Stimulated activated CD4-positive, alpha-beta T cell treated with anti-CD3 and anti-CD28 coated beads, Interleukin-4, amount 100 ng/mL, for 4 hours (primary cell): ENCODE measurements around the gene MPND.

Experiments
- DNase-seq, 2 experiments: peaks; one replicate each; pipeline ENCODE4 v3.0.0-alpha.2; 2020

MPND gene, protein sequence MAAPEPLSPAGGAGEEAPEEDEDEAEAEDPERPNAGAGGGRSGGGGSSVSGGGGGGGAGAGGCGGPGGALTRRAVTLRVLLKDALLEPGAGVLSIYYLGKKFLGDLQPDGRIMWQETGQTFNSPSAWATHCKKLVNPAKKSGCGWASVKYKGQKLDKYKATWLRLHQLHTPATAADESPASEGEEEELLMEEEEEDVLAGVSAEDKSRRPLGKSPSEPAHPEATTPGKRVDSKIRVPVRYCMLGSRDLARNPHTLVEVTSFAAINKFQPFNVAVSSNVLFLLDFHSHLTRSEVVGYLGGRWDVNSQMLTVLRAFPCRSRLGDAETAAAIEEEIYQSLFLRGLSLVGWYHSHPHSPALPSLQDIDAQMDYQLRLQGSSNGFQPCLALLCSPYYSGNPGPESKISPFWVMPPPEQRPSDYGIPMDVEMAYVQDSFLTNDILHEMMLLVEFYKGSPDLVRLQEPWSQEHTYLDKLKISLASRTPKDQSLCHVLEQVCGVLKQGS

GRCh38 chr19:4343370-4344307, at the start of gene MPND:
TSS of gene MPND (plus strand) at chr19:4343562. CDS start at chr19:4343594, 32 bp downstream.
- DNase-seq, result peak; percentile 89 to 96

GRCh38 chr19:4294389-4294788, 49.0 kb upstream of the MPND start:
- DNase-seq, result no peak

DNA sequence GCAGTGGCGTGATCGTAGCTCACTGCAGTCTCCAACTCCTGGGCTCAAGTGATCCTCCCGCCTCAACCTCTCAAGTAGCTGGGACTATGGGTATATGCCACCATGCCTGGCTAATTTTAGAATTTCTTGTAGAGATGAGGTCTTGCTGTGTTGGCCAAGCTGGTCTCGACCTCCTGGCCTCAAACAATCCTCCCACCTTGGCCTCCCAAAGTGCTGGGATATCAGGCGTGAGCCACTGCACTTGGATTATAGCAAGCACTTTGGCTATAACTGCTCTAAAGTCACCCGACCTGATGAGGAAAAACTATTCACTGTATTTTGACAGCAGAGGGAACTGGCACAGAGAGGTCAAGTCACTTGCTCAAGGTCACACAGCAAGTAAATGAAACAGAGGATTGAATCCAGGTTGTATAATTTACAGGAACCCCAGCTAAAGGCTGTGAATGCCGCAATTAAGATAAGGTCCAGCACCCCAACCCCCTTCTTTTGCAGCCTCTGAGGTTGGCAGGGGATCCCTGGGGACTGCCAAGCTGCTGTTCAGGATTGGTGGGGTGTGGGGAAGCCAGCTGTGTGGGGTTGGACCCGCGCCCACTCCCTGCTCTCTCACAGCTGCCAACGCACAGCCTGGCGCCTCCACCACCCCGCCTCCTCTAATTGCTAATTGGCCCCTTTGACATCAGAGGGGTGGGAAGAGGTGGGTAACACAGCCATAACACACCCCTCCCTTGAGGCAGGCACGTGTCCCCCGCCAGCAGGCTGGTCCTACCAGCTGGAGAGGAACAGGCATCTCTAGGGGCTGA, 47.2 kb upstream of the MPND start:
- DNase-seq, result no peak

DNA sequence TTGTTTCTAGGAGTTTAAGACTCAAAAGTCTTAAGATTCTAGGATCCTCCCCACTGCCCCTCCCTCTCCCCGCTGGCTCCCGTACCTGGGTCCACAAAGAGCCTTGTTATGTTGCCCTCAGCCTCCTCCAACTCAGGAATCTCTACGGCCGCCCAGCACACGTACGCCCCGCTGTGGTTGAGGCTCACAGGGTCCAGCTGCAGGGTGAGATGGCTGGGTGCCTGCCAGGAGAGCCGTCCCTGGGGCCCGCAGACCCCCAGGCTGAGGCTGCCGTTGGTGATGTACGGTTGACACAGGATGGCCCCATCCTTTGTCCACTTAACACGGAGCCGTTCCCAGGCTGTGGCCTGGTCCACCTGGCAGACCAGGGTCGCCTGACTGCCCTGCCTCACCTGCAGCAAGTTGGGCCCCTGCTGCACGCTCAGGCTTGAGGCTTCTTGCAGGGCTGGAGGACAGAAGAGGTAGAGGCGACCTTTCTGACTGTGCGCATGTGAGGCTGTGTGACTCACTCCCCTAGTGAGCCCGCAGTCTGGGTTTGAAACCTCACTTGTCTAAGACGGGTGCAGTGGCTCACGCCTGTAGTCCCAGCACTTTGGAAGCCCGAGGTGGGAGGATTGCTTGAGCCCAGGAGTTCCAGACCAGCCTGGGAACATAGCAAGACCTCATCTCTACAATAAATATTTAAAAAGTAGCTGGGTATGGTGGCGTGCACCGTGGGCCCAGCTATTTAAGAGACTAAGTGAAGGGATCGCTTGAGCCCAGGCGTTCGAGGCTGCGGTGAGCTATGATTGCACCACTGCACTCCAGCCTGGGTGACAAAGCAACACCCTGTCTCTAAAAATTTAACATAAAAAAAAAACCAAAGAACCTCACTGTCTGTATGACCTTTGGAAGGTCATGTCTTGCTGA, 45.2 kb upstream of the MPND start:
- DNase-seq, result peak in 1 of 2 experiments; percentile 13

DNA sequence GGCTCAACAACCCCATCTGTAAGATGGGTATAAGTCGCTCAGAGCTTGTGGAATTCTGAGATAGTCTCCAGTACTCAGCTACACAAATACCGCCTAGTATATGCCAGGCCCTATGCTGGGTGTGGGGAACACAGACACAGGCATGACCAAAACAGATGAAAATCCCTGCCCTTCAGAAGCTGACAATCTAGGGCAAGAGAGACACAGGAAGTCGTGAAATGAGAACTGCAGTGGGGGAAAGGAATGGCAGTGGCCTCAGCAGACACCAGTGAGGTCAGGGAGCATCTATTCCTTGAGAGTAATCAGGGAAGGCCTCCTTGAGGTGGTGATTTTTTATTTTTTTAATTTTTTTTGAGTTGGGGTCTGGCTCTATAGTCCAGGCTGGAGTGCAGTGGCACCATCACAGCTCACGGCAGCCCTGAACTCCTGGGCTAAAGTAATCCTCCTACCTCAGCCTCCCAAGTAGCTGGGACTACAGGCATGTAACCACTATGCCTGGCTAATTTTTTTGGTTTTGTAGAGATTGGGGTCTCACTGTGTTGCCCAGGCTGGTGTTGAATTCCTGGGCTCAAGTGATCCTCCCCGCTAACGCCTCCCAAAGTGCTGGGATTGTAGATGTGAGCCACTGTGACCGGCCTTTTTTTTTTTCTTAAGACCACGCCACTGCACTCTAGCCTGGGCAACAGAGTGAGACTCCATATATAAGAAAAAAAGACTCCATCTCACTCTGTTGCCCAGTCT, 44.4 kb upstream of the MPND start:
- DNase-seq, result no peak

- DNase-seq, result no peak
These were observed 42.8 kb upstream of the MPND start for GRCh38 chr19:4300589-4300988.

DNA sequence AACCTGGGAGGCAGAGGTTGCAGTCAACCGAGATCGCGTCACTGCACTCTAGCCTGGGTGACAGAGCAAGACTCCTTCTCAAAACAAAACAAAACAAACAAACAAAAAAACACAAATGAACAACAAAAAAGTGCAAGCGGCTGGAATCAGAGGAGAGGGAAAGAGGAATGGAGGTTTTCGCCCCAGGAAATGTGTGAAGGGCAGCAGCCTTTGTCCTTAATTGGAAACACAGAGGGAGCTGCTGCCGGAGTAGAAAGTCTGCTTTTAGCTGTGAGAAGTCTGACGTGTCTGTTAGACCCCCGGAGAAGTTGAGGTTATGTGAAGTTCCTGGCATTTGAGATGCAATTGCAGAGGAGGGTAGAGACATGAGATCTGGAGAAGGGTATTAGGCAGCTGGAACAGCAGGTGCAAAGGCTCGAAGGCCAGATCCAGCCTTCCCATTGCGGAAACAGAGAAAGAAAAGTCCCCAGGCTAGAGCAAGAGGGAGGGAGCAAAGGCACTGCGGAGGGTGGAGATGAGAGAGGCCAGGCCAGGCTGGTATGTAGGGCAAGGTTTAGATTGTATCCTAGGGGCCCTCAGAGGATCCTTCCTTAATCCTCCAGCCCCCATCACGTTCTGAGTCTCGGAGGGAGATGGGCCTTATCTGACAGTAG, 41.6 kb upstream of the MPND start:
- no peak for DNase-seq

- no peak for DNase-seq
These were observed 41.1 kb upstream of the MPND start, which contains the start of gene TMIGD2 for GRCh38 chr19:4302243-4302640. TSS of gene TMIGD2 (minus strand) at chr19:4302389. CDS start at chr19:4302385, 4 bp downstream.

DNA sequence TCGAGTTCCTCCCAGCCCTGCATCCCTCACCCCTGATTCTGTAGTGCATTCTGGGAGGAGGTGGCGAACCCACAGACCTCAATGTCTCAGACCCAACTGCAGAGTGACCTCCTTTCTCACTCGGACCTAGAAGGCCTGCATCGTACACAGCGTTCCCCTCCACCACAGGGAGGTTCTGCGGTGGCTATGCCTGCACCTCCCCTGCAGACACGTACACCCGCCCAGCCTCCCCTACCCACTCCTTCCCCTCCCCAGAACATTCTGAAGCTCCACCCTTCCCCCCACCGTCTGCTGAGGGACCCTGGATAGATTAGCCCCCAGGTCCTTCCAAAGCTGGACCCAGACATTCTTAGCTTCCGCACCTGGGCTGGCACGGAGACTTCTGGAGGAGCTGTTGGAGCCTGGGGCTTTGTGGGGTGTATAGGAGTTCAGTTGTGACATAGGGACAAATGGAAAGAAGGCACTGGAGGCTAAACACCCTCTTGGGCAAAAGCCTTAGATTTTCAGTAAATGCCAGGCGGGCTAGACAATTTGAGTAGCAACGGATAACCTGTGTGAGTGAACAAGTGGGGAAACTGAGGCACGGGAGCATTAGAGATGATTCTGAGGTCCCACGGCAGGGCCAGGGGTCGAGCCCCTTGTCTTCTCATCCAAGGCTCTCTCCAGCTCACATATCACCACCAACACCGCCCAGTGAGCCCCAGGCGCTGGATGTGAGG, 39.4 kb upstream of the MPND start:
- DNase-seq, result no peak

DNA sequence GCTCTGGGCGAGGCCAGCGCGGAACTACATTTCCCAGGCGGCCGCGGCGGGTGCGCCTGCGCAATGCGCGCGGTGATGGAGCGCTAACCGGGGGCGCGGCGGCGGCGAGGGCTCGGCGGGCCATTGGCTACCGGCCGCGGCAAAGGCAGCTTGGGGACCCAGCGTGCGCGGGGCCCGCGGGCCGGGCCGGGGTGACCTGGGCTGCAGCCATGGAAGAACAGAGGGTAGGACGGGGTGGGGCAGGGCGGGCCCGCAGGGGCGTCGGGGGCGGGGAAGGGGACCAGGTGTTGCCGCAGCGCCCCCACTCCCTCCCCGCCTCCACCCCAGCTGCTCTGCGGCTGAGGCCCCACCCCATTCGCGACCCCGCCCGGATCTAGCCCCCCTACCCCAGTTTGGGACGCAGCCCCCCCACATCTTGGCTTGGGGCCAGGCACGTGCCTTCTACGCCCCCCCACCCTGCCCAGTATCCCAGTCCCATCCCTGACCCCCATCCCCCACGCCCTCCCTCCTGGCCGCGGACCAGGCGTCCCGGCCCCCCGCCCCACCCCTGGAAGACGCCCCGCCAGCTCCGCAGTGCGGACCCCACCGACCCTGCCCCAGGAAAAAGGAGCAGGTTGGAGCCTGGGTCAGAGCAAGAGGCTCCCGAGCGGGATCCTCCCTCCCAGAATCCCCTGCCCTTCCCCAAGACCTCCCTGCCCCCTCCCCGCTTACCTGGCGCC, 38.7 kb upstream of the MPND start, which contains the start of gene FSD1:
TSS of gene FSD1 (plus strand) at position 61 of the 719 bp plus-strand sequence. CDS start at position 210, 149 bp downstream.
- peak; percentile 51 to 71 for DNase-seq

DNA sequence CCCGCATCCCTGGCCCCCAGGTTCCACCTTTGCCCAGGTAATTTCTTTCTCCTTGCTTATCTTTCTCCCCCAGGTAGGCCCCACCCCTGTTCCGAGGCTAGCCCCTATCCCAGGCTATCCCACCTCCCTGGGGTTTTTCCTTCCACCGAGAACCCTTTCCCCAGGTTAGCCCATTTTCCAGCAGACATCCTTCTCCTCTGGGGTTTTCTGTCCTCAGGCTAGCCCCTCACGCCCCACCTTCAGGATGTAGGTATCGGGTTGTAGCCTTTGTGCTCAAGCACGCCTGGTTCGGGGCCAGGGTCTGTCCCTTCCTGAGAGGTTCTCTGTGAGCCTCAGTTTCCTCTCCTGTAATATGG, 38.1 kb upstream of the MPND start:
- DNase-seq, result no peak

- no peak for DNase-seq
These were observed 37.7 kb upstream of the MPND start for GRCh38 chr19:4305659-4306058.

DNA sequence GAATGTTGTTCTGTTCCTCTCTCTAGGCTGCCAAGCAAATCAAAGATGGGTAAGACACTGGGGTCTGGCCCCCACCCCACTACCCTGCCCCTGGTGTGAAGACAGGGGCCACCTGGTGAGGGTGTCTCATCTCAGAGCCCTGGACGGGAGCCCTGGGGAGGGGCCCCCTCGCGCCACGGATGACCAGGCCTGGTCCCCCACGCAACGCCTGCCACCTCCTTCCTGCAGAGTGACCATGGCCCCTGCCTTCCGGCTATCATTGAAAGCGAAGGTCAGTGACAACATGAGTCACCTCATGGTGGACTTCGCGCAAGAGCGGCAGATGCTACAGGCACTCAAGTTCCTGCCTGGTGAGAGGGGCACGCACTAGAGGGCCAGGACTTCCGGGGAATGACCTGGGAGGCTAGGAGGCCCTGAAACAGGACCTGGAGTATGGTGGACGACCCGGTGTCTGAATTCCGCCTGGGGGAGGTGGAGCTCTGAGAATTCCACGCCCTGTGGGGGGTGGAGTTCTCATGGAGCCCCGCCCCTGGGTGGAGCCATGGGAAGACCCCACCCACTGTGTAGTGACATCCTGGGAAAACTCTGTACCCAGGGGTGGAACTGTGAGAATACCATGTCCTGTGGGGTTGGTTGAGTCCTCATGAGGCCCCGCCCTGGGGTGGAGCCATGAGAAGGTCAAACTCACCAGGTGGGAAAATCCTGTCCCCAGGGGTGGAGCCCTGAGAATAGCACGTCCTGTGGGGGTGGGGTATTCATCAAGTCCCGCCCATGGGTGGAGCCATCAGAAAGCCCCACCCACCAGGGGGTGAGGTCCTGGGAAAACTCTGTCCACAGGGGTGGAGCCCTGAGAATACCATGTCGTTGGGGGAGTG, 32.9 kb upstream of the MPND start:
- no peak for DNase-seq

- DNase-seq, result no peak
These were observed 29.4 kb upstream of the MPND start for GRCh38 chr19:4313847-4314490.

GRCh38 chr19:4316956-4317355, 26.4 kb upstream of the MPND start:
- DNase-seq, result no peak

DNA sequence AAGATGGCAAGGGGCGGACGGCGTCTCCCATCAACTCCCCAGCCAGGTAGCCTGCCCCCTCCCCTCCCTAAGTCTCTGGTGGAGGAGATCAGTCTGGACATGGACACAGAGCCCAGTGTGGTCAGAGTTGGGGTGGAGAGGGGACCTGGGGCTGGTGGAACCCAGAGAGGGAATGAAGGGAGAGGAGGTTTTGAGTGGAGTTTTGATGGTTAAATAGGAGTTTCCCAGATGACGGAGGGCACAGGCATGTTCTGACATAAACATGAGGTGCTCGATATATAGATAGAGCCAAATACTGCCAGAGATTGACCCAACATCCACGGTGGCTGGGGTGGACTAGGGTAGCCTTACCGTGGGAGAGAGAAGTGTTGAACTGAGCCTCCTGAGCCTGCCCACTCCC, 24.9 kb upstream of the MPND start:
- DNase-seq, result no peak

DNA sequence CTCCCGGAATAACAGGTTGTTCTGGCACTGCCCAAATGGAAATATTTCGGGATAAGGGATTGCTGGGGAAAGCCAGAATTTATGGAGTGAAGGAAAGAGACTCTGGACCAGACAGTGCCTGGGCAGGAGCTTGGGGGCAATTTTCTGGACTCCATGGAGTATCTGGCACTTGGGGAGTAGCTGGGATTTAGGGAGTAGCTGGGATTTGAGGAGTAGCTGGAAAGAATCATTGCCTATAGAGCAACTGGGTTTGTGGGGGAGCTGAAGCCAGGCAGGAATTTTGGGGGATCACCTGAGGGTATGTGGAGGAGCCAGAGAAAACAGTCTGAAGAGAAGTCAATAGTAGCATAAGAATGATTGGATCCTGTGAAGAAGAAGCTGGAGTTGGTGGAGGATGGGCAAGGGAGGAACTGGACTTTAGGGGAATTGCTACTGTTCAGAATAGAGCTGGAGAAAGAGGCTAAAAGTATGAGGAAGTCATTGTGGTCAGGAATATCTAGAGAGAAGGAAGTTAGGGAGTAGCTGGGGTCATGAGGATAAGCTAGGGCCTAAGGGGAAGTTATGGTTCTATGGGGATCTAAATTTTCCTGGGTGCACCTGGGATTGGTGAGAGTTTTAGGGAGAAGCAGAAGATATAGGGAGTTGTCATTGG, 24.2 kb upstream of the MPND start:
- no peak for DNase-seq
